Endodermal cell (in vitro differentiated cells): ENCODE measurements around the gene CHRM2. TPM values are rescaled to one million over a fixed set of nuclear protein-coding genes. Genes with fewer than 3 reads are reported as not detected.

Experiments used
- DNase-seq: peaks from one replicate; pipeline ENCODE4 v3.0.0-alpha.2; 2017
- H3K27ac ChIP-seq: 2 replicates; pipeline ENCODE4 v1.5.1; 2013; ENCODE audit warnings: mild to moderate bottlenecking, low read depth, low read length, moderate library complexity
- H3K27me3 ChIP-seq: 2 replicates; pipeline ENCODE4 v1.6.1; 2013; ENCODE audit warnings: mild to moderate bottlenecking, low read length, moderate library complexity; ENCODE audit not compliant: insufficient read depth, control insufficient read depth, poor library complexity, severe bottlenecking
- H3K36me3 ChIP-seq: 2 replicates; pipeline ENCODE4 v1.7.0; 2013; ENCODE audit warnings: mild to moderate bottlenecking, low read length, moderate library complexity; ENCODE audit not compliant: control insufficient read depth, insufficient read depth
- H3K4me1 ChIP-seq: one replicate; pipeline ENCODE4 v1.7.0; 2013; ENCODE audit warnings: low read length; ENCODE audit not compliant: control insufficient read depth, insufficient read depth
- H3K4me3 ChIP-seq: 2 replicates; pipeline ENCODE4 v1.5.1; 2013; ENCODE audit warnings: mild to moderate bottlenecking, low read length, moderate library complexity
- H3K9ac ChIP-seq: 2 replicates; pipeline ENCODE4 v1.6.1; 2013; ENCODE audit warnings: mild to moderate bottlenecking, low read length, moderate library complexity; ENCODE audit not compliant: poor library complexity, severe bottlenecking; ENCODE audit errors: extremely low read depth
- H3K9me3 ChIP-seq: 2 replicates; pipeline ENCODE4 v1.6.1; 2013; ENCODE audit warnings: mild to moderate bottlenecking, low read length, moderate library complexity; ENCODE audit not compliant: control insufficient read depth
- H3K27ac Mint-ChIP-seq: 2 replicates; pipeline ENCODE4 v1.8.0; 2020; ENCODE audit warnings: mixed read lengths
- H3K27me3 Mint-ChIP-seq: 2 replicates; pipeline ENCODE4 v1.8.0; 2021; ENCODE audit warnings: mild to moderate bottlenecking, mixed read lengths; ENCODE audit not compliant: insufficient read depth
- H3K36me3 Mint-ChIP-seq: 2 replicates; pipeline ENCODE4 v1.8.0; 2020; ENCODE audit warnings: low read depth, mixed read lengths
- H3K4me1 Mint-ChIP-seq: 2 replicates; pipeline ENCODE4 v1.8.0; 2020; ENCODE audit warnings: mixed read lengths
- H3K4me3 Mint-ChIP-seq: 2 replicates; pipeline ENCODE4 v1.8.0; 2020; ENCODE audit warnings: mild to moderate bottlenecking, moderate library complexity, mixed read lengths
- H3K9me3 Mint-ChIP-seq: 2 replicates; pipeline ENCODE4 v1.8.0; 2020; ENCODE audit warnings: mild to moderate bottlenecking, mixed read lengths
- CTCF ChIP-seq: fragments of 200-600 bp; sonication (generic); conservative IDR thresholded peaks from 2 replicates; pipeline ENCODE4 v1.5.0; 2021; ENCODE audit warnings: antibody characterized with exemption, mild to moderate bottlenecking
- WGBS, 2 experiments: methylation state at CpG; one replicate each; pipeline versions ENCODE4 v1.1.5 to v1.1.7; 2013; ENCODE audit warnings: missing lambda C conversion rate in 2 of 2, mixed read lengths in 1 of 2; ENCODE audit not compliant: insufficient coverage in 1 of 2, insufficient read length in 1 of 2; 5-methylcytosine and 5-hydroxymethylcytosine counted together
- total RNA-seq, 2 donors: library from RNA; stranded (reverse); fragmentation: NEBNext Ultra II Directional in 1 of 2; extraction: Animal tissue kit (Norgen Biotek cat#: 25700) in 1 of 2; gene quantifications; 2 replicates in 1 of 2; 3 replicates in 1 of 2; pipeline ENCODE4 v1.2.1, GENCODE V29; 2021

Gene CHRM2
- total RNA-seq, 2 donors from 2014 or later, result not detected

GRCh38 chr7:136887317-136887716, 18.9 kb downstream of the CHRM2 start:
- Mint-ChIP-seq H3K27ac (no peak overlapping the region), H3K4me1 (peaks cover 17% of the 10 kb centered on the region), H3K27me3 (no peaks in the 10 kb centered on the region), H3K36me3 (no peaks in the 10 kb centered on the region), H3K9me3 (no peaks in the 10 kb centered on the region), H3K4me3 (no peak overlapping the region)
- Histone ChIP-seq H3K27ac (no peak overlapping the region), H3K27me3 (no peaks in the 10 kb centered on the region), H3K9me3 (no peaks in the 10 kb centered on the region), H3K4me3 (no peak overlapping the region), H3K9ac (no peak overlapping the region), H3K4me1 (no peaks in the 10 kb centered on the region), H3K36me3 (no peaks in the 10 kb centered on the region)
- 100% methylated on average over 1 of the region's 1 CpG; no CpG with 5 or more reads in 1 of the 2 experiments for WGBS, 2 experiments
- no peak for DNase-seq
- no peak for TF ChIP-seq CTCF

- H3K36me3 ChIP-seq, result no peaks in the 10 kb centered on the region
- no peak for TF ChIP-seq CTCF
- Mint-ChIP-seq H3K27ac (no peak overlapping the region), H3K4me1 (peaks cover 19% of the 10 kb centered on the region), H3K4me3 (no peak overlapping the region), H3K36me3 (no peaks in the 10 kb centered on the region), H3K9me3 (no peaks in the 10 kb centered on the region), H3K27me3 (no peaks in the 10 kb centered on the region)
- no peak overlapping the region for H3K4me3 ChIP-seq
- no peak overlapping the region for H3K27ac ChIP-seq
- peaks cover 2% of the 10 kb centered on the region for H3K27me3 ChIP-seq
- H3K9ac ChIP-seq, result no peak overlapping the region
- 57 to 60% methylated on average over 1 to 3 of the region's 3 CpGs for WGBS, 2 experiments
- peaks cover 2% of the 10 kb centered on the region for H3K4me1 ChIP-seq
- DNase-seq, result no peak
- no peaks in the 10 kb centered on the region for H3K9me3 ChIP-seq
These were observed 21.9 kb downstream of the CHRM2 start for GRCh38 chr7:136890399-136890798.

GRCh38 chr7:136891850-136892249, 23.4 kb downstream of the CHRM2 start:
- no peak overlapping the region for H3K9ac ChIP-seq

More at GRCh38 chr7:136891850-136892249, 23.4 kb downstream of the CHRM2 start:
- H3K36me3 ChIP-seq, result no peaks in the 10 kb centered on the region
- H3K27ac Mint-ChIP-seq, result no peak overlapping the region
- H3K9me3 Mint-ChIP-seq, result no peaks in the 10 kb centered on the region
- H3K4me1 ChIP-seq, result peaks cover 2% of the 10 kb centered on the region
- H3K36me3 Mint-ChIP-seq, result no peaks in the 10 kb centered on the region
- WGBS, 2 experiments, result 50 to 64% methylated on average over 1 of the region's 1 CpG
- H3K4me3 Mint-ChIP-seq, result no peak overlapping the region
- H3K4me3 ChIP-seq, result no peak overlapping the region
- H3K27me3 ChIP-seq, result peaks cover 16% of the 10 kb centered on the region
- no peaks in the 10 kb centered on the region for H3K9me3 ChIP-seq
- TF ChIP-seq CTCF, result no peak
- peaks cover 12% of the 10 kb centered on the region for H3K27me3 Mint-ChIP-seq
- no peak for DNase-seq
- no peak overlapping the region for H3K27ac ChIP-seq
- peaks cover 27% of the 10 kb centered on the region for H3K4me1 Mint-ChIP-seq
